PC-9 (cell line): ENCODE data around the gene OSER1. TPM values are rescaled to one million over a fixed set of nuclear protein-coding genes. Genes with fewer than 3 reads are reported as not detected.
A peak's percentile ranks its signal among the peaks of the same experiment; 100 is the strongest.

Experiments
- BruUV-seq: library from RNA; stranded (reverse); fragments of 400-500 nt; replicated peaks from 2 replicates; lab custom pipeline; 2021; lab: Mats Ljungman, UMichigan
- CTCF ChIA-PET: fragments of 300-600 bp; sonication (Branson Sonifier 250); formaldehyde crosslinking; loops from one replicate; lab custom pipeline; 2022; ENCODE audit warnings: antibody characterized with exemption; lab: Charles Lee
- POLR2A ChIA-PET: fragments of 300-600 bp; sonication (Branson Sonifier 250); formaldehyde crosslinking; loops from one replicate; lab custom pipeline; 2022; ENCODE audit warnings: antibody characterized with exemption; ENCODE audit not compliant: unreplicated experiment; lab: Charles Lee
- DNase-seq, 2 experiments: peaks; one replicate each; pipeline versions ENCODE4 v3.0.0 to v3.0.0-alpha.2; 2015 to 2022; ENCODE audit warnings: mixed read lengths in 1 of 2
- H2AFZ ChIP-seq: fragments of 200-600 bp; sonication (generic); 2 replicates; pipeline ENCODE4 v1.8.1; 2017; ENCODE audit warnings: antibody characterized with exemption
- H3F3A ChIP-seq: fragments of 200-600 bp; sonication (generic); 2 replicates; pipeline ENCODE4 v1.8.1; 2017; ENCODE audit warnings: antibody characterized with exemption, mild to moderate bottlenecking, low read depth; ENCODE audit not compliant: insufficient read depth
- H3K27ac ChIP-seq: fragments of 200-600 bp; sonication (generic); 2 replicates; pipeline ENCODE4 v1.6.1; 2016; ENCODE audit warnings: mixed run types
- H3K27me3 ChIP-seq: fragments of 200-600 bp; sonication (generic); 2 replicates; pipeline ENCODE4 v1.6.1; 2016; ENCODE audit warnings: low read depth, mixed run types; ENCODE audit not compliant: insufficient read depth
- H3K36me3 ChIP-seq: fragments of 200-600 bp; sonication (generic); 2 replicates; pipeline ENCODE4 v1.6.1; 2016; ENCODE audit warnings: low read depth, mixed run types
- H3K4me1 ChIP-seq: fragments of 200-600 bp; sonication (generic); replicated peaks from 2 replicates; pipeline ENCODE4 v1.6.1; 2016; ENCODE audit warnings: mixed run types; ENCODE audit not compliant: insufficient read depth
- H3K4me2 ChIP-seq: fragments of 200-600 bp; sonication (generic); 2 replicates; pipeline ENCODE4 v1.6.1; 2017; ENCODE audit warnings: mixed run types
- H3K4me3 ChIP-seq: fragments of 200-600 bp; sonication (generic); 2 replicates; pipeline ENCODE4 v1.6.1; 2016; ENCODE audit warnings: mixed run types
- H3K79me2 ChIP-seq: fragments of 200-600 bp; sonication (generic); 2 replicates; pipeline ENCODE4 v1.6.1; 2017; ENCODE audit warnings: low read depth, mixed run types
- H3K9me2 ChIP-seq: fragments of 200-600 bp; sonication (generic); 2 replicates; pipeline ENCODE4 v1.8.1; 2017; ENCODE audit warnings: mild to moderate bottlenecking; ENCODE audit not compliant: insufficient read depth
- H3K9me3 ChIP-seq: fragments of 200-600 bp; sonication (generic); 2 replicates; pipeline ENCODE4 v1.8.1; 2016; ENCODE audit warnings: low read depth; ENCODE audit not compliant: insufficient read depth
- H4K20me1 ChIP-seq: fragments of 200-600 bp; sonication (generic); 2 replicates; pipeline ENCODE4 v1.8.1; 2017; ENCODE audit not compliant: insufficient read depth
- CTCF ChIP-seq: fragments of 200-600 bp; sonication (generic); conservative IDR thresholded peaks from 2 replicates; pipeline ENCODE4 v1.6.1; 2017; ENCODE audit warnings: mixed run types, antibody characterized with exemption, mild to moderate bottlenecking, moderate library complexity
- EZH2 ChIP-seq: fragments of 200-600 bp; sonication (generic); IDR thresholded peaks from 2 replicates; pipeline ENCODE4 v1.8.0; 2017; ENCODE audit warnings: antibody characterized with exemption, low read depth
- intact Hi-C: fragments of 100-400 bp; cut with micrococcal nuclease; formaldehyde crosslinking; loops from one replicate; pipeline ENCODE4 v1.10.0; 2022; ENCODE audit not compliant: unreplicated experiment
- total RNA-seq: library from RNA; stranded (reverse); gene quantifications from 2 replicates; pipeline ENCODE4 v1.2.3, GENCODE V29; 2021

OSER1 gene
- total RNA-seq, 1 experiment from 2014 or later: 136 TPM

GRCh38 chr20:44209686-44210405 lies 725 bp downstream of the OSER1 start:
- Histone ChIP-seq H3K9me2 (no peaks in the 10 kb centered on the region), H3K9me3 (no peaks in the 10 kb centered on the region), H3K79me2 (peaks cover 73% of the 10 kb centered on the region), H3K36me3 (peaks cover 14% of the 10 kb centered on the region), H3F3A (peaks cover 51% of the 10 kb centered on the region; the same call in 1 of the 2 replicates), H2AFZ (peak overlapping the region; percentile 17; the same call in 1 of the 2 replicates), H3K4me2 (peak overlapping the region; percentile 98), H3K4me3 (peak overlapping the region; percentile 98), H4K20me1 (peaks cover 10% of the 10 kb centered on the region), H3K27ac (peak overlapping the region; percentile 89), H3K4me1 (peaks cover 51% of the 10 kb centered on the region), H3K27me3 (no peaks in the 10 kb centered on the region)
- BruUV-seq: TSS peak; percentile 63
- POLR2A ChIA-PET: interaction anchor here (0.6 to 1.0 kb wide), 2 partner anchors 22 to 42 kb away, joined by 5 read pairs; partner anchors contain the start of gene JPH2
- peak in 1 of 2 experiments; percentile 29 for DNase-seq
- intact Hi-C loops: loop anchor here (2.0 kb wide), 1 partner anchor 93 kb away; no protein-coding TSS in a partner anchor
- CTCF ChIA-PET: interaction anchor here (0.7 kb wide), 1 partner anchor 20 kb away, joined by 3 read pairs; no protein-coding TSS in a partner anchor
- TF ChIP-seq CTCF (no peak), EZH2 (no peak)

- ChIA-PET POLR2A (interaction anchor here (0.6 to 0.7 kb wide), 5 partner anchors 19 to 751 kb away, joined by 3 to 9 read pairs (median 3); partner anchors contain the start of gene SRSF6), CTCF (no interaction called here)
- Histone ChIP-seq H3K4me3 (peak overlapping the region; percentile 98), H3K36me3 (peaks cover 21% of the 10 kb centered on the region), H2AFZ (no peak overlapping the region), H3K27ac (peak overlapping the region; percentile 89), H3K9me2 (no peaks in the 10 kb centered on the region), H3K4me1 (peaks cover 60% of the 10 kb centered on the region), H4K20me1 (peaks cover 10% of the 10 kb centered on the region), H3K27me3 (no peaks in the 10 kb centered on the region), H3K79me2 (peaks cover 80% of the 10 kb centered on the region), H3K9me3 (no peaks in the 10 kb centered on the region), H3K4me2 (peak overlapping the region; percentile 98), H3F3A (peaks cover 60% of the 10 kb centered on the region; the same call in 1 of the 2 replicates)
- intact Hi-C loops: no loop called here
- no TSS peak for BruUV-seq
- no peak for DNase-seq
- TF ChIP-seq EZH2 (no peak), CTCF (no peak)
Measured at GRCh38 chr20:44208770-44209169, 1.8 kb downstream of the OSER1 start.

- Histone ChIP-seq H3K9me3 (no peaks in the 10 kb centered on the region), H3K4me3 (peak overlapping the region; percentile 98), H3K4me2 (peak overlapping the region; percentile 98), H3K4me1 (peaks cover 66% of the 10 kb centered on the region), H3F3A (peaks cover 64% of the 10 kb centered on the region; the same call in 1 of the 2 replicates), H3K36me3 (peaks cover 25% of the 10 kb centered on the region), H3K27me3 (no peaks in the 10 kb centered on the region), H3K79me2 (peaks cover 86% of the 10 kb centered on the region), H3K27ac (peak overlapping the region; percentile 89), H3K9me2 (no peaks in the 10 kb centered on the region), H4K20me1 (peaks cover 10% of the 10 kb centered on the region), H2AFZ (no peak overlapping the region)
- CTCF ChIA-PET: interaction anchor here (0.6 kb wide), 1 partner anchor 1672 kb away, joined by 8 read pairs; no protein-coding TSS in a partner anchor
- no peak for TF ChIP-seq CTCF
- TF ChIP-seq EZH2: no peak
- POLR2A ChIA-PET: interaction anchor here (0.6 to 0.7 kb wide), 4 partner anchors 20 to 751 kb away, joined by 3 to 9 read pairs (median 3); partner anchors contain the start of gene SRSF6
- BruUV-seq: no TSS peak
- intact Hi-C loops: no loop called here
- no peak for DNase-seq
Measured at GRCh38 chr20:44208165-44208564, 2.4 kb downstream of the OSER1 start.
